Measurements from ENCODE around the gene PTGS1. TPM values are rescaled to one million over a fixed set of nuclear protein-coding genes. Genes with fewer than 3 reads are reported as not detected.
"Not testable (repeated sequence)": the region's sequence is repeated elsewhere in the genome, so short reads cannot be mapped to it uniquely, and the experiment has no call there.

Gene PTGS1
- total RNA-seq = 1.4 and 1.5 TPM in 2 replicates

- DNase-seq (ENCODE audit: low read depth in 2 of 2) = peak; percentile 37 to 52
Observed at GRCh38 chr9:122370869-122371755, at the start of gene PTGS1. Gene PTGS1 (plus strand): TSS chr9:122371024. CDS start chr9:122371085, 61 bp downstream.

DNA sequence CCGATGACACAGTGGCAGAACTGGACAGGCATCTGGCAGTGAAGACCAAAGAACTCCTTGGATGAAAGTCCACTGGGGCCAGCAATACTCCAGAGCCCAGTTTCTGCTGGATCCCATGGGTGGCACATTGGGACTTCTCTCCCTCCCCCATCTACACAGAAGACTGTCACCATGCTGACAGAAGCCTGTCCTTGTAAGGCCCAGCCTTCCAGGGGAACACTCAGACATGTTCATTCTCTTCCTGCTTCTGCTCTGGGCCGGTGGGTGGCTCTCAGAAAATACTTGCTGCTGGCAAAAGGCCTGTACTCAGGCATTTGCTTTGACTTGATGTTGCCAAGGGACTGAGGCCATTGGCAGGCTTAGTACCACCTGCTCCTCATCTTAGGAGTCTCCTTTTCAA is 48.3 kb upstream of the PTGS1 start:
- no peak for DNase-seq (ENCODE audit: low read depth in 2 of 2)

GRCh38 chr9:122324665-122325064 is 46.2 kb upstream of the PTGS1 start:
- DNase-seq (ENCODE audit: low read depth in 2 of 2) = not testable (repeated sequence)

GRCh38 chr9:122325124-122325523 is 45.7 kb upstream of the PTGS1 start:
- DNase-seq (ENCODE audit: low read depth in 2 of 2) = peak; percentile 67 to 78

- no peak for DNase-seq (ENCODE audit: low read depth in 2 of 2)
Observed at GRCh38 chr9:122327175-122327574, 43.6 kb upstream of the PTGS1 start.

GRCh38 chr9:122329597-122329996 is 41.2 kb upstream of the PTGS1 start:
- DNase-seq (ENCODE audit: low read depth in 2 of 2) = peak in 1 of 2 donors; percentile 28

GRCh38 chr9:122330466-122330865 is 40.4 kb upstream of the PTGS1 start:
- not testable (repeated sequence) for DNase-seq (ENCODE audit: low read depth in 2 of 2)

GRCh38 chr9:122331523-122331927 is 39.3 kb upstream of the PTGS1 start:
- peak in 1 of 2 donors; percentile 29 for DNase-seq (ENCODE audit: low read depth in 2 of 2)

- peak; percentile 58 to 90 for DNase-seq (ENCODE audit: low read depth in 2 of 2)
Observed at GRCh38 chr9:122332083-122332482, 38.7 kb upstream of the PTGS1 start.

DNA sequence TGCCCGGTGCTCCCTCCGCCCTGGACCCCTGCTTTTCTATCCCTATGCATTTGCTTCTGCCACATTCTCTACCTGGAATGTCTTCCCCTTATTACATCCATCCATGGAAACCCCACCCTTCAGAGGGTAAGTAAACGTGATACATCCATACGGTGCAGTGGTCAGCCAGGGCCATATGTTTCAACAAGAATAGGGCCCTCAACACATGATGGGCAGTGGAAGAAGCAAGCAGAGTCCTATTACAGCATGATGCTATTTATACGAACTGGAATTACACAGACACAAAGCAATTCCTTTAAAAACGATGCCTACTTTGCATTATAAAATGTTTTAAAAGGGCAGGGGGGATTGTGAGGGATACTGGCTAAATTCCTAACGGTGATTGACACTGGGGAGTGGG is 38.2 kb upstream of the PTGS1 start:
- DNase-seq (ENCODE audit: low read depth in 2 of 2) = peak in 1 of 2 donors; percentile 45

DNA sequence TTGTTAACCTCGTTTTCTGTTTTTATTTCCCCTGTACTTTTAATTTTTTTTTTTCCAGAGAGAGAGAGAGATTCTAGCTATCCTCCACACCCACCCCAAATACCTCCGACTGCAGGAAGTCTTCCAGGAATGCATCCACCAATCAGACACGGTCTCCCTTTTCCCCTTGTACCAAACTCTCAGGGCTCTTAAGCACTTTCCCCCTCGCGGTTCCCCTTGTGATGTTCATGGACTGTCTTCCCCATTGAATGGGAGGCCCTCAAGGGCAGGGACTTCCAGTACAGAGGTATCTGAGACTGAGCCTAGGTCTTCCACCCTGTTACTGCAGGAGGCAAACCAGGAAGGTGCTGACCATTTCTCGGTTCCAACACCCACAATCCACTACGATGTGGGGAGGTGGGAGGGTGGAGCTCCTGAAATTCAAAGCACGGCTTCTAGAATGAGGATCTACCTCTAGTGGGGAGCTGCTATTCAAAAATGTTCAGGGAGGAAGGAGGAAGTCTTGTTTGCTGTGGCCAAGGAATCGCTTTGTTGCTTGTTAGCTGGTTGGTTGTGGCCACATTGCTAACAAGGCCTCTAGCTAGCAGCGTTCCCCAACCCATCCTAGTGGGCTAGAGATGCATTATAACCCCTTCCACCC is 37.5 kb upstream of the PTGS1 start:
- DNase-seq (ENCODE audit: low read depth in 2 of 2) = no peak

DNA sequence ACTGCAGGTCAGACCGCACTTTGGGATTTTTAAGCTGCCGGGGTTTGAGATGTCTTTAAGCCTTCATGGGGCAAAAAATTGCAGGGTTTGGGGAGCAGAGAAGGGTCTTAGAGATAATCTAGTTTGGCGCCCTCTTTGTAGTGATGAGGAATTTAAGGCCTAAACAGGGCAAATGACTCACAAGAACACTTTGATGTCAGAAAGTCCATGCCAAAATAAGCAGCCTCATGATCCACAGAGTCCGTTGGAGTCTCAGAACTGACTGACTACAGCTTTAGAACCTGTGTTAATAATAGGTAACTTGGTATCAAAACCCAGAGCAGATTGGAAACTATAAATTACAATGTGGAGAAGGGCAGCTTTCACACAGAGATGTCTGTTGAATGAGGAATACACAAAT is 35.9 kb upstream of the PTGS1 start:
- peak in 1 of 2 donors; percentile 20 for DNase-seq (ENCODE audit: low read depth in 2 of 2)

GRCh38 chr9:122336189-122336588 is 34.6 kb upstream of the PTGS1 start:
- DNase-seq (ENCODE audit: low read depth in 2 of 2) = no peak

- no peak for DNase-seq (ENCODE audit: low read depth in 2 of 2)
Observed at GRCh38 chr9:122336866-122337555, 33.8 kb upstream of the PTGS1 start.

GRCh38 chr9:122337556-122337929 is 33.3 kb upstream of the PTGS1 start:
- DNase-seq (ENCODE audit: low read depth in 2 of 2) = no peak

GRCh38 chr9:122338536-122338935 is 32.3 kb upstream of the PTGS1 start:
- no peak for DNase-seq (ENCODE audit: low read depth in 2 of 2)

- no peak for DNase-seq (ENCODE audit: low read depth in 2 of 2)
Observed at GRCh38 chr9:122338994-122339393, 31.8 kb upstream of the PTGS1 start.

DNA sequence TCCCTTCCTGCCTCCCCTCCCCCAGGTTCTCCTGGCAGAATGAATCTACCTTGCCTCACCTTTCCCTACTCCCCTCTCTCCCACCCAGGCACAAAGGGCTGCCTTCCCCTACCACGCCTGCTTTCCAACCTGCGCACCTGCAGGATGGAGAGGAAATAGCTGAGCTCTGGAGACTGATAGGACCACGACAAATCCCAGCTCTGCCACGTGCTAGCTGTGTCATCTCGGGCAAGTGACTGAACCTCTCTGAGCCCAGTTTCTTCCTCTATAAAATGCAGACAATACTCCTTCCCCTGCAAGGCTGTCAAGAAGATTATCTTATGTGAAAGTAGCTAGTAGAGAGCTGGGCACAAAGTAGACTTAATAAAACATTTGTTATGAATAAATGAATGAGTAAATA is 31.2 kb upstream of the PTGS1 start:
- DNase-seq (ENCODE audit: low read depth in 2 of 2) = no peak

- DNase-seq (ENCODE audit: low read depth in 2 of 2) = peak; percentile 53 to 83
Observed at GRCh38 chr9:122340161-122340560, 30.7 kb upstream of the PTGS1 start.

DNA sequence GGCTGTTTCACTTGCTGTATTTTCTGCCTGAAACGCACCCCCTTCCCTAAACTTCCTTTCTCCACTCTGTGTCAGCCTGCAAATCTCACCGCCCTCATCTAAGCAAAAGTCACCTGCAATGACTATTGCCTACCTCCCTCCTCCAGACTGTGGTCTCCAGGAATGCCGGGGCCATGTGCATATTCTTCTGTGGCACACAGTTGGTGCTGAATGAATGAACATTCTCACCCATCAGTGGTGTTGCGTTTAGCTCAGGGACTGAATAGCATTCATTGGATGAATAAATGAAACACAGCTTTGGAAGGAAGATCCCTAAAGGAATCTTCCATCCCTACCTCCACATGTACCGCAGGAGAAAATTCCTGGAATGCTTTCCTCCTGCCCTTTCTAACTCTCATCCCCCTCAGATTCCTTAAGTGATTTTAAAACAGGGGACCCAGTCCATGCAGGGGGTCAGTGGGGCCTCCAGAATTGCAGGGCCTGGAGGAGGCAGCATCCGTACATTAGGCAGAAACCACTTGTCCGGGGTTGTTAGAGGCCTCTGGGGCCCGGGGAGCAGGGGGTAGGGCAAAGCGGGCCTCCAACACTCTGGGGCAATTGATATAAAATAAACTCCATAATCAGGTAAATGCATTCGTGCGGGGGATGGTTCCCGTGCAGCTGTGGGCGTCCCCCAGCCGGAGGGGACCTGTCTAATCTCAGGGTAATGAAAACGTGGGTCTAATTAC is 28.3 kb upstream of the PTGS1 start:
- DNase-seq (ENCODE audit: low read depth in 2 of 2) = no peak
